ENCODE results near the gene CEACAM16. TPM values are rescaled to one million over a fixed set of nuclear protein-coding genes. Genes with fewer than 3 reads are reported as not detected.

Gene CEACAM16
- polyA plus RNA-seq, 1 donor from 2014 or later = not detected

Small RNA genes within 50 kb of the gene (small RNA-seq; reads per million reads assigned to genes)
- 0 reads per million in 3 experiments for gene RF00285

Other genes with a start within 250 kb of the CEACAM16 start
- 17.1 and 20.4 TPM in 2 replicates for gene ZNF180, start 198.6 kb upstream of the CEACAM16 start, polyA plus RNA-seq
- not detected in 2 replicates for gene CEACAM20, start 169.5 kb upstream of the CEACAM16 start, polyA plus RNA-seq
- not detected in 2 replicates for gene IGSF23, start 85.6 kb upstream of the CEACAM16 start, polyA plus RNA-seq
- 19.1 and 23.1 TPM in 2 replicates for gene PVR, start 55.2 kb upstream of the CEACAM16 start, polyA plus RNA-seq
- 1.8 and 1.9 TPM in 2 replicates for gene CEACAM19, start 27.7 kb upstream of the CEACAM16 start, polyA plus RNA-seq
- gene BCL3, start 49.6 kb downstream of the CEACAM16 start, polyA plus RNA-seq = 0.48 and 1.6 TPM in 2 replicates
- gene CBLC, start 78.7 kb downstream of the CEACAM16 start, polyA plus RNA-seq = not detected in 2 replicates
- 0.54 and 0.68 TPM in 2 replicates for gene BCAM, start 110.0 kb downstream of the CEACAM16 start, polyA plus RNA-seq
- gene NECTIN2, start 147.1 kb downstream of the CEACAM16 start, polyA plus RNA-seq = 33.2 and 43.5 TPM in 2 replicates
- 48.4 and 59.2 TPM in 2 replicates for gene TOMM40, start 192.1 kb downstream of the CEACAM16 start, polyA plus RNA-seq
- gene APOE, start 206.6 kb downstream of the CEACAM16 start, polyA plus RNA-seq = 8.7 and 9.8 TPM in 2 replicates
- gene APOC1, start 215.5 kb downstream of the CEACAM16 start, polyA plus RNA-seq = not detected in 2 replicates
- gene APOC4, start 243.1 kb downstream of the CEACAM16 start, polyA plus RNA-seq = not detected in 2 replicates
- gene APOC2, start 246.9 kb downstream of the CEACAM16 start, polyA plus RNA-seq = not detected in 2 replicates